PC-3 (cell line): ENCODE measurements around the gene C17orf100. TPM values are rescaled to one million over a fixed set of nuclear protein-coding genes. Genes with fewer than 3 reads are reported as not detected.

Experiments used
- ATAC-seq: fragments of 200-7000 bp; cut with Tn5 transposase; 2 replicates; pipeline ENCODE4 v1.9.1; 2020; ENCODE audit warnings: mild to moderate bottlenecking, moderate library complexity
- BruUV-seq: library from RNA; stranded (reverse); fragments of 400-500 nt; replicated peaks from 2 replicates; lab custom pipeline; 2021; lab: Mats Ljungman, UMichigan
- CTCF ChIA-PET: fragments of 300-600 bp; sonication (Branson Sonifier 250); formaldehyde crosslinking; loops from one replicate; lab custom pipeline; 2022; ENCODE audit warnings: antibody characterized with exemption; lab: Charles Lee
- POLR2A ChIA-PET: fragments of 300-600 bp; sonication (Branson Sonifier 250); formaldehyde crosslinking; loops from one replicate; lab custom pipeline; 2022; ENCODE audit warnings: antibody characterized with exemption; ENCODE audit not compliant: unreplicated experiment; lab: Charles Lee
- DNase-seq: peaks from one replicate; pipeline ENCODE4 v3.0.0-alpha.2; 2015
- H2AFZ ChIP-seq: fragments of 300-600 bp; sonication (generic); 2 replicates; pipeline ENCODE4 v1.6.0; 2016; ENCODE audit warnings: antibody characterized with exemption, low read length
- H3F3A ChIP-seq: fragments of 300-600 bp; sonication (generic); one replicate; pipeline ENCODE4 v1.6.0; 2017; ENCODE audit warnings: antibody characterized with exemption, low read length, control low read depth, mild to moderate bottlenecking; ENCODE audit not compliant: unreplicated experiment
- H3K27ac ChIP-seq: fragments of 300-600 bp; sonication (generic); 2 replicates; pipeline ENCODE4 v1.5.1; 2016; ENCODE audit warnings: mild to moderate bottlenecking, low read length
- H3K27me3 ChIP-seq: fragments of 300-600 bp; sonication (generic); 2 replicates; pipeline ENCODE4 v1.6.1; 2016; ENCODE audit warnings: low read length, mixed read lengths
- H3K36me3 ChIP-seq: fragments of 300-600 bp; sonication (generic); 2 replicates; pipeline ENCODE4 v1.6.1; 2016; ENCODE audit warnings: low read depth, mixed run types, low read length, mixed read lengths
- H3K4me1 ChIP-seq: fragments of 300-600 bp; sonication (generic); 2 replicates; pipeline ENCODE4 v1.5.1; 2016; ENCODE audit warnings: low read length; ENCODE audit not compliant: insufficient read depth
- H3K4me2 ChIP-seq: fragments of 300-600 bp; sonication (generic); 2 replicates; pipeline ENCODE4 v1.6.0; 2016; ENCODE audit warnings: low read length
- H3K4me3 ChIP-seq: fragments of 300-600 bp; sonication (generic); 2 replicates; pipeline ENCODE4 v1.5.1; 2016; ENCODE audit warnings: mild to moderate bottlenecking, low read length, mixed read lengths
- H3K79me2 ChIP-seq: fragments of 300-600 bp; sonication (generic); 2 replicates; pipeline ENCODE4 v1.6.1; 2017; ENCODE audit warnings: low read length, mixed read lengths
- H3K9ac ChIP-seq: fragments of 300-600 bp; sonication (generic); 2 replicates; pipeline ENCODE4 v1.6.0; 2016; ENCODE audit warnings: mild to moderate bottlenecking, low read length
- H3K9me2 ChIP-seq: fragments of 300-600 bp; sonication (generic); replicated peaks from 2 replicates; pipeline ENCODE4 v1.6.1; 2016; ENCODE audit warnings: mixed run types, low read length, mixed read lengths
- H3K9me3 ChIP-seq: fragments of 300-600 bp; sonication (generic); 2 replicates; pipeline ENCODE4 v1.6.1; 2016; ENCODE audit warnings: low read length, mixed read lengths
- H4K20me1 ChIP-seq: fragments of 300-600 bp; sonication (generic); 2 replicates; pipeline ENCODE4 v1.6.1; 2016; ENCODE audit warnings: low read length, mixed read lengths
- CTCF ChIP-seq: fragments of 300-600 bp; sonication (generic); conservative IDR thresholded peaks from 2 replicates; pipeline ENCODE4 v1.5.1; 2017; ENCODE audit warnings: antibody characterized with exemption, low read depth, mild to moderate bottlenecking, low read length
- EZH2 ChIP-seq: fragments of 300-600 bp; sonication (generic); IDR thresholded peaks from one replicate; pipeline ENCODE4 v1.6.1; 2017; ENCODE audit warnings: antibody characterized with exemption, mild to moderate bottlenecking, low read length; ENCODE audit not compliant: unreplicated experiment
- EZH2phosphoT487 ChIP-seq: fragments of 300-600 bp; sonication (generic); IDR thresholded peaks from 2 replicates; pipeline ENCODE4 v1.6.1; 2018; ENCODE audit warnings: mild to moderate bottlenecking, antibody characterized with exemption, low read length, borderline replicate concordance
- intact Hi-C: fragments of 100-400 bp; cut with micrococcal nuclease; formaldehyde crosslinking; loops from 2 replicates; pipeline ENCODE4 v1.9.0; 2023
- total RNA-seq: library from RNA; depleted of rRNA; stranded (reverse); fragments of >200 nt; gene quantifications from 2 replicates; pipeline ENCODE4 v1.2.3, GENCODE V29; 2014

Gene C17orf100
- total RNA-seq, 1 experiment from 2014 or later: 0.15 TPM

- no peaks in the 10 kb centered on the region for H3K9me3 ChIP-seq
- DNase-seq (no peak), ATAC-seq (no peak)
- no peaks in the 10 kb centered on the region for H4K20me1 ChIP-seq
- no peak for TF ChIP-seq EZH2phosphoT487
- TF ChIP-seq EZH2: no peak
- no peak for TF ChIP-seq CTCF
- no peaks in the 10 kb centered on the region for H3F3A ChIP-seq
- no peaks in the 10 kb centered on the region for H3K9me2 ChIP-seq
- H3K9ac ChIP-seq: no peak overlapping the region
- peaks cover 31% of the 10 kb centered on the region for H3K4me1 ChIP-seq
- POLR2A ChIA-PET: no interaction called here
- no peak overlapping the region for H2AFZ ChIP-seq
- intact Hi-C loops: loop anchor here (5.0 kb wide), 1 partner anchor 354 kb away; the partner anchor contains the start of gene BCL6B
- no TSS peak for BruUV-seq
- H3K27ac ChIP-seq: no peak overlapping the region; the same call in 1 of the 2 replicates
- no peak overlapping the region for H3K4me3 ChIP-seq
- H3K4me2 ChIP-seq: no peak overlapping the region
- no peaks in the 10 kb centered on the region for H3K79me2 ChIP-seq
- H3K27me3 ChIP-seq: no peaks in the 10 kb centered on the region
- H3K36me3 ChIP-seq: no peaks in the 10 kb centered on the region
- CTCF ChIA-PET: no interaction called here
These were observed 16.7 kb downstream of the C17orf100 start for GRCh38 chr17:6668219-6668618.

- TF ChIP-seq EZH2 (no peak), EZH2phosphoT487 (no peak), CTCF (no peak)
- CTCF ChIA-PET: no interaction called here
- no peaks in the 10 kb centered on the region for H3K27me3 ChIP-seq
- H3K9me3 ChIP-seq: no peaks in the 10 kb centered on the region
- no peak; the same call in 1 of the 2 replicates for ATAC-seq
- peaks cover 31% of the 10 kb centered on the region for H3K4me1 ChIP-seq
- H3K4me3 ChIP-seq: no peak overlapping the region; the same call in 1 of the 2 replicates
- peak overlapping the region; percentile 94 for H3K27ac ChIP-seq
- no peaks in the 10 kb centered on the region for H3F3A ChIP-seq
- H3K4me2 ChIP-seq: peak overlapping the region; percentile 78
- H3K79me2 ChIP-seq: no peaks in the 10 kb centered on the region
- no peaks in the 10 kb centered on the region for H3K36me3 ChIP-seq
- H4K20me1 ChIP-seq: no peaks in the 10 kb centered on the region
- H3K9ac ChIP-seq: peak overlapping the region; percentile 72
- DNase-seq: no peak
- no TSS peak for BruUV-seq
- intact Hi-C loops: loop anchor here (5.0 kb wide), 1 partner anchor 353 kb away; the partner anchor contains the start of gene BCL6B
- no peak overlapping the region for H2AFZ ChIP-seq
- POLR2A ChIA-PET: no interaction called here
- H3K9me2 ChIP-seq: no peaks in the 10 kb centered on the region
These were observed 17.3 kb downstream of the C17orf100 start for GRCh38 chr17:6668727-6669425.
